ENCODE results near the gene BHLHA15.
A peak's percentile ranks its signal among the peaks of the same experiment; 100 is the strongest.

Gene BHLHA15

DNA sequence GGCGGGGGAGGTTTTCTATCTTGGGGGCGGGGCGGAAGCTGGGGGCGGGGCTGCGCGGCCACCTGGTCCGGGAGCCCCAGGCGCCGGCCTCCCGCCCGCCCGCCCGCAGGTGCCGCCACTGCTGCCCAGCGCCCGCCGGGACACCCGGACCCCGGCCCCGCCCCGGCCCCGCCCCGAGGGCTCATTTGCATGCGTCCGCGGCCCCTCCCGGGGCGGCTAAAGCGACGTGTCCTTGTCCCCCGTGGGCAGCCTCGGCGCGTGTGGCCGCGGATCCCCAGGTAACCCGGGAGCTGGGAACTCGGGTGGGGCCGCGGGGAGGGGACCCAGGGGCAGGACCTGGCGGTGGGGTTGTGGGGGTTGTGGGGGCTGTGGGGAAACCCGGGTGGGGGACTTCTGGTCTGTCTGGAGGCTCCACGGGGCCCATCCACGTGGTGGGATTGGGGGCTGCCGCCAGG, at the start of gene BHLHA15:
Gene BHLHA15, plus strand, starts transcription at position 219 of the 455 bp plus-strand sequence. CDS start 871 bp downstream, outside the sequence.
- DNase-seq, result no peak

- no peak for DNase-seq
These were observed 48.5 kb upstream of the BHLHA15 start for GRCh38 chr7:98162758-98163157.

- no peak for DNase-seq
These were observed 48.0 kb upstream of the BHLHA15 start for GRCh38 chr7:98163269-98163668.

- no peak for DNase-seq
These were observed 47.3 kb upstream of the BHLHA15 start for GRCh38 chr7:98163704-98164494.

- peak; percentile 15 for DNase-seq
These were observed 45.2 kb upstream of the BHLHA15 start for GRCh38 chr7:98165827-98166667.

- no peak for DNase-seq
These were observed 44.6 kb upstream of the BHLHA15 start for GRCh38 chr7:98166668-98166970.

GRCh38 chr7:98167653-98168052, 43.6 kb upstream of the BHLHA15 start:
- no peak for DNase-seq

- DNase-seq, result peak; percentile 63
These were observed 42.9 kb upstream of the BHLHA15 start for GRCh38 chr7:98168181-98168903.

DNA sequence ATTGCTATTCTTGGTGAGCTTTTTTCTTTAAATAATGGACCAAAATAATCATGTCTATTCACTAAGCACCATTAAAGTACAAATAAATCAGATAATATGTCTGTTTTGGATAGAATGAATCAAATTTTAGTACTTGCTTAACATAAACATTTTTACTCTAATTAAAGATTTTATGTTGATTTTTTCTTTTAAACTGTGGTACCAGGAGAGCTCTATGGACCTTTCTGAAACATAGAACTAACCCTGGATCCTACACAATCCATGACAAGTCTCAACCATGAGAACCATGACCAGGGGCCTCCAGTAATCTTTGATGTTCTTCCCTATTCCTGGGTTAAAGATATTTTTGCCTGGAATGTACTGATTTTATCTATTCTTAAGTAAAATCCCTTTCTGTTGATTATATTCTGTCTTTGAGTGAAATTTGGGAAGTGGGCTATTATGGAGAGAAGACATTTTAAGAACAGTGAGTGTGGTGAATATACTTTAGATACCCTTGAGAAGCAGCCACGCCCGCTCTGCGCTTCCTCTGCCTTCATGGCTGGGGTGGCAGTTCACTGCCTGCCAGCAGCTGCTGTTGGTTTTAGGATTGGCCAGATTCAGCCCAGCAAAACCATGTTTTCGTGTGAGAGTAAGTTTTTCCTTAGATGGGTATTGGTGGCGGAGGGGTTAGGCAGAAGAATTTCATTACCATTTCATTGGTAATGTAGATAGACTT, 42.2 kb upstream of the BHLHA15 start:
- DNase-seq, result no peak

DNA sequence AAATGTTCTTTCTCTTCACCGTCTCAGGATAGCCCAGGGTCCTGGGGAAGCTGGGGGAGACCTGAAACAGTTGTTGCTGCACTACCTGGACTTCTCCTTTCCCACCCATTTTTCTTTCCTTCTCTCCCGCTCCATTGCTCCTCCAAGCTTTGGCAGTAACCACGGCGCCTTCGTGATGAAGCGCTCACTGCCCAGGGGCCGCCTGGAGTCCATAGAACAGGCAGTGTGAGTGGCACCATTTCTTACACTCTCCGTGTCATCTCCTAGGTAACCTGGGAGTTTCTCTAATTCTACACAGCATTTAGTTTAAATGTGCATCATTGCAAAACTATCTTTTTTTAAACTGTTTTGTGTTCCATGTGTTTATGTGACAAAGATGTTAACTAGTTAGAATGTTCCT, 40.3 kb upstream of the BHLHA15 start:
- DNase-seq, result no peak

- DNase-seq, result no peak
These were observed 39.8 kb upstream of the BHLHA15 start for GRCh38 chr7:98171449-98171848.

DNA sequence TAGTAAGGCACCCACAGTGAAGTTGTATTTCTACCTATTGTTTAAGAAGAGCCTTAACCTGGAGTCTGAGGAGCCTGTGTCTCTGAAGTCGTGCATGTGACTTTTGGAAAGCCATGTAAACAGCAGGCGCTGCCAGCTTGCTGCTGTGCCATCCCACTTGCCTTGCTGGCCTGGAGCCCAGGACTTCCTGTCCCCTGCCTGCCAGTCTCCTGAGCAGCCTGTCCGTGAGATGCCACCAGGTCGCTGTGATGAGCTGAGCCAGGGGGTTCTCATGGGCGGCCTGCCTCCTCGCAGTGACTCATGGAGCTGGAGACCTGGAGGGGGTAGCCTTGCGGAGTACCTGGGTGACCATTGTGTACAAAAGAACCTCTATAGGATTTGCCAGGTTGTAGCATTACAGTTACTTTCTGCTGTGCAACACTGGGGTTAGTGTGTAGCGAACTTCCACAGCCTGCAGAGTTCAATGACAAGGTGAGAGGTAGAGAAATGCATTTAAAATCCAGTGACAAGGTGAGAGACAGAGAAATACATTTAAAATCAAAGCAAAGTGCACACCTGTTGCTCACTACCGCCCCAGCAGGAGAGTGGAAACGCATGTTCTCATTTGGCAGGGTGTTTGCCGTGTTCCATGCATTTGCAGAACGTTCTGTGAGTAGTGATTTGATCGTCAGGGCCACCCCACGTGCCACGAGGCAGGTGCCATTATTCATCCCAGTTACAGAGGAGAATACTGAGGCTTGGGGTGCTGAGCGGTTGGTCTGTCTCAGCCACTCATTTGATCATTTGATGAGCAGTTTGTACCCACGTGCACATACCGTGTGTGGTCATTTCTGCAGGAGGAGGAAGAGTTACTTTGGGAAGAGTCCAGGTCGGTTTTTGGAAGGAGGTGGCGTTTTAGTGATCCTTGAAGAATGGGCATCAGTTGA, 36.6 kb upstream of the BHLHA15 start:
- no peak for DNase-seq

DNA sequence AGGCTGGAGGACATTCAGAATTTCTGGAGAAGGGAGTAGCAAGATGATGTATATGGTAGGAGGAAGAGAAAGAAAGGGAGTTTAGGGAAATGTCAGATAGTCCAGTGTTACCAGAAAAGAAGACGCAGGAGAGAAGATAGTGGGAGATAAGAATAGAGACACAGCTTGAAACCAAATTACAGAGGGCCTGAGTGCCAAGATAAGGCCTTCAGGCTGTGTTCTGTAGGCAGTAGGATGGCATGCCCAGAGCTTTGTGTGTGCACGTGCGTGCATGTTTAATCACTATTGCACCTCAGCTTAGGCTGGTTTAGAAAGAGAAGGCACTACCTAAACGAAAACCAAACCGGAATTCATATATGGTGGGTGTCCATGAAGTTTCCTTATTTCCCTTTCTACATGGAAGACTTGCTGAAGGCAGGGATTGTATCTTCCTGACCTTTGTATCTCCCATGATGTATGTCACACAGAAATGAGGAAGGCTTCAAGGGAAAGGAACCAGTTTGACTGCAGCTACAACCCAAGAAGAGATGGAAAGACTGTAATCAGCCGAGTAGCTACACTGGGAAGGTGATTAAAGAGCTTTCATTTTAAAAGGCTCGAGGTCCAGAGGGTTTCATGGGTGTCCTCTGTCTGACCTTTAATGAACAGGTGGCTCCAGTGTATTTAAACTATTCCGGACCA, 35.8 kb upstream of the BHLHA15 start:
- no peak for DNase-seq

- DNase-seq, result no peak
These were observed 33.7 kb upstream of the BHLHA15 start for GRCh38 chr7:98177553-98177952.

DNA sequence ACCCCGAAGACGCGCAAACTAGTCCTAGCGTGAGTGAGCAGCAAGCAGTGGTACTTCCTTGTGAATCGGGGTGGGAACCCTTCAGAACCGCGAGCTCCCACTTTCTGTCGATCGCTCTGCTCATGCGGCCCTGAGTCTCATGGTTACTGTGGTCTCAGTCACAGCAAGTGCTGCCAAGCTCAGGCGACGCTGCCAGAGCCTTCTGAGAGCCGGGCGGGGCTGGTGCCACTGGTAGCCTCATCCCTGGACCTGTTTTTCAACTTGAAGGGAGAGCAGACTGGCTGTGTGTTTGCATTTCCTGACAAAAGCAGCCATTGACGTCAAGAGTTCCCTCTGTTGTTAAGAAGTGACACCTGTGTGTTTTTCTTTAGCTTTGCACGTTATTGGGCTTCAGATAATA, 32.9 kb upstream of the BHLHA15 start:
- no peak for DNase-seq

DNA sequence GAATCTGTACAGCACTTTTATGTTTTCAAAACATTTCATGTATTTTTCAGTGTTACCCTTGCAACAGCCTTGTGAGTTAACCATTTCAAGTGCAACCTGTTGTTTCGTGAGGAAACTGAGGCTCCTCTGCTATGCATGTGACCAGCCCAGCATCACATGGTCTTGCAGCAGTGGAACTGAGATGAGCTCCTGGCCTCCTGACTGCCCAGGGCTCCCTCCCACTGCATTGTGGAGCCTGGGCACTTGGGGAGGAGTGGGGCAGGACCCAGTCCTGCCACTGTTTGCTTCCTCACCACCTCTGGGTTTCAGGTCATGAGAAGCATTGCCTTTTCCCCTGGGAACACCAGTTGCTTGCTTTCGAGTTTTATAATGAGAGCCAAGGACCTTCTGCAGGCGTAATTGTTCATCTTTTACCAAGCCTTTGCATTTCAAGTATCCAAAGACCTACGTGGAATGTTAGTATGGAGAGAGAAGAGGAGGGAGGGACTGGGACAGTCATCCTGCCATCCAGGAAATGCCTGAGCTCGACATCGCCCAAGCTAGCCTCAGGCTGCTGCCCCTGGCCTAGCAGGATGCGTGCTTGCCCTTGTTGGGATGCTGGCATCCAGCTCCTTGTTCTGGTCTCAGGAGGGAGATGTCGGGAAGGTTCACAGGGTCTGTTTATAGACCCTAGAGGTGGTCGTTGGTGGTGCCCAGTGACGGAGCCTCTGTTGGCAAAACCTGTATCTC, 32.3 kb upstream of the BHLHA15 start:
- DNase-seq, result no peak

DNA sequence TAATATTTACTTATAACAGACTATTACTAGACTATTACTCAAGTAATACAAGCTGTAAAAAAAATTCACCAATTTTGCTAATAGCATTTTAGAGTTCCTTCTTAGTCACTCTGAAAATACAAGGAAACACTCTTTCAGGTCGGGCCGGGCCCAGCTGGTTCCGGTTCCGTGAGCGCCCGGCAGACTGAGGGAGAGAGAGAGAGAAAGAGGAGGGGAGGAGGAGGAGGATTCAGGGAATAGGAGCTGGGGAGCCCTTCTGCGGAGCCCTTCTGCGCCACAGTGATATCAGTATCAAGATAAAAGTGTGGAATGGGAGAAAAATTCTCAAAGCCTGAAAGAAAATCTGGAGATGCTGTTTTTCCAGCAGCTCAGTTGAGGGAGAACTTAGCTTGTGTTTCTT, 30.5 kb upstream of the BHLHA15 start:
- no peak for DNase-seq

GRCh38 chr7:98185101-98185500, 26.1 kb upstream of the BHLHA15 start:
- DNase-seq, result no peak

DNA sequence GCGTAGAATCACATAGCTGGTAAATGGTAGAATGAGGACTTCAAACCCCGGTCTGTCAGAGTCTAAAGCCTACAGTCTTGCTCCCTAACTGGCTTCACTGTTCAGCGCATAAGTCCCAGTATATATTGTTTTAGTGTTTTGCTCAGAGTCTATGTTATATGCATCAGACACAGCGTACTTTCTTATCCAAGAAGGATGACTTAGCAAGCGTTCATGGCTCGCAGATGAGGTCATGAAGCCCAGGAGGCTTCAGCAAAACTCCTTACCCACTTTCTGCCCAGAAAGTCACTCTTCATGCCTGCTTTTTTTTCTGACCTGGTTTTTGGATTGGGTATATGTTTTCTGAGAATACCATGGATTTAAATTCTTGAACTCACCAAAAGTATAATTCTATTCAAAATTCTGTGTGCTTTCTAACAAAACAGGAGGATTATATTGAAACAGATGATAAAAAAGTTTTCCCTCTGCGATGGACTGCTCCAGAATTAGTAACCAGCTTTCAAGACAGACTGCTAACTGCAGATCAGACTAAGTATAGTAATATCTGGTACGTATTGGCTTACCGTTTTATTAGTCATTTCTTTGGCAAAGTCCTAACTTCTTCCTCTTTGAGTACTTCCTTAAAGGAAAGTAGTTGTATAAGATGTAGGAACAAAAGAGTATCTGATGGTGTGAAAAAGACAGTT, 24.6 kb upstream of the BHLHA15 start:
- no peak for DNase-seq

GRCh38 chr7:98187138-98187502, 24.1 kb upstream of the BHLHA15 start:
- DNase-seq, result no peak
